HepG2 (cell line): ENCODE measurements around the gene IGFBP7. TPM values are rescaled to one million over a fixed set of nuclear protein-coding genes. Genes with fewer than 3 reads are reported as not detected.

Experiments used
- ATAC-seq: fragments of 200-7000 bp; cut with Tn5 transposase; 3 replicates; pipeline ENCODE4 v1.9.1; 2020; ENCODE audit warnings: mild to moderate bottlenecking, moderate library complexity
- BruUV-seq: library from RNA; stranded (reverse); fragments of 400-500 nt; replicated peaks from 2 replicates; lab custom pipeline; 2021; lab: Mats Ljungman, UMichigan
- CTCF ChIA-PET: fragments of 300-600 bp; formaldehyde crosslinking; extraction: SDS; loops from one replicate; lab custom pipeline; 2021; ENCODE audit warnings: low total read pairs, inconsistent platforms, low intra/inter-chr PET ratio; lab: Yijun Ruan, JAX
- POLR2A ChIA-PET: fragments of 350-600 bp; sonication (Branson Sonifier 250); formaldehyde crosslinking; loops from one replicate; lab custom pipeline; 2020; ENCODE audit warnings: antibody characterized with exemption, inconsistent platforms; lab: Yijun Ruan, JAX
- DNase-seq: peaks from one replicate; pipeline ENCODE4 v3.0.0-alpha.2; 2015; ENCODE audit warnings: low spot score
- FAIRE-seq: peaks from 3 replicates; lab custom pipeline; 2011; peaks lifted over from hg19 to GRCh38; lab: Jason Lieb, UNC
- H2AFZ ChIP-seq: one replicate; pipeline ENCODE4 v1.6.1; 2011; ENCODE audit warnings: low read length, inconsistent platforms
- H3K27ac ChIP-seq: fragments of 300-600 bp; 3 replicates; pipeline ENCODE4 v1.8.0; 2011; ENCODE audit warnings: mixed run types, mild to moderate bottlenecking, mixed read lengths, low read length, inconsistent platforms; ENCODE audit not compliant: insufficient read depth; ENCODE audit errors: extremely low read length
- H3K27me3 ChIP-seq, 2 experiments: fragments of 200-600 bp in 1 of 2; 2 replicates in 1 of 2; 3 replicates in 1 of 2; pipeline versions ENCODE4 v1.6.0 to v1.8.0; 2011; ENCODE audit warnings: low read length in 2 of 2, mild to moderate bottlenecking in 2 of 2, moderate library complexity in 2 of 2, inconsistent platforms in 1 of 2; ENCODE audit not compliant: insufficient read depth in 2 of 2, control insufficient read depth in 1 of 2
- H3K36me3 ChIP-seq, 2 experiments: fragments of 200-600 bp in 1 of 2; replicated peaks in 1 of 2; 2 replicates in 1 of 2; 3 replicates in 1 of 2; pipeline versions ENCODE4 v1.5.1 to v1.8.0; 2011; ENCODE audit warnings: low read length in 2 of 2, inconsistent platforms in 1 of 2; ENCODE audit not compliant: insufficient read depth in 2 of 2, control insufficient read depth in 1 of 2
- H3K4me1 ChIP-seq: 2 replicates; pipeline ENCODE4 v1.5.1; 2012; ENCODE audit warnings: low read length, inconsistent platforms; ENCODE audit not compliant: insufficient read depth
- H3K4me2 ChIP-seq: 2 replicates; pipeline ENCODE4 v1.6.0; 2011; ENCODE audit warnings: low read depth, low read length, inconsistent platforms
- H3K4me3 ChIP-seq, 3 experiments: fragments of 200-600 bp in 1 of 3; sonication (generic), shearing (Covaris generic) in 1 of 3; replicated peaks in 1 of 3; 2 replicates each; pipeline ENCODE4 v1.5.1; 2011 to 2016; ENCODE audit warnings: low read length in 3 of 3, inconsistent platforms in 2 of 3, low read depth in 2 of 3, mild to moderate bottlenecking in 2 of 3, control low read depth in 1 of 3, mixed read lengths in 1 of 3; ENCODE audit not compliant: insufficient read depth in 1 of 3
- H3K79me2 ChIP-seq: one replicate; pipeline ENCODE4 v1.6.1; 2011; ENCODE audit warnings: low read length, inconsistent platforms; ENCODE audit not compliant: insufficient read depth
- H3K9ac ChIP-seq: 2 replicates; pipeline ENCODE4 v1.6.0; 2011; ENCODE audit warnings: mild to moderate bottlenecking, low read depth, low read length, inconsistent platforms; ENCODE audit not compliant: insufficient read depth
- H3K9me3 ChIP-seq: 2 replicates; pipeline ENCODE4 v1.5.1; 2012; ENCODE audit warnings: mild to moderate bottlenecking, low read length
- H4K20me1 ChIP-seq: 2 replicates; pipeline ENCODE4 v1.6.0; 2011; ENCODE audit warnings: inconsistent platforms, mild to moderate bottlenecking, low read length, moderate library complexity; ENCODE audit not compliant: insufficient read depth
- DBP ChIP-seq: sonication (generic); formaldehyde crosslinking; IDR thresholded peaks from 2 replicates; pipeline ENCODE4 v1.4.0; 2020; ENCODE audit warnings: missing genetic modification reagents; ENCODE audit errors: not compliant biosample characterization
- ELF4 ChIP-seq: sonication (generic); formaldehyde crosslinking; IDR thresholded peaks from 2 replicates; pipeline ENCODE4 v1.5.0; 2020; ENCODE audit warnings: missing genetic modification reagents, mild to moderate bottlenecking, moderate library complexity, borderline replicate concordance
- HOXA7 ChIP-seq: sonication (generic); formaldehyde crosslinking; IDR thresholded peaks from 2 replicates; pipeline ENCODE4 v1.8.1; 2022; ENCODE audit warnings: mild to moderate bottlenecking, missing genetic modification reagents, moderate library complexity
- KAT8 ChIP-seq: IDR thresholded peaks from 2 replicates; pipeline ENCODE4 v1.6.1; 2016; ENCODE audit warnings: missing genetic modification reagents, missing compliant biosample characterization
- MAFG ChIP-seq: sonication (generic); formaldehyde crosslinking; IDR thresholded peaks from 2 replicates; pipeline ENCODE4 v1.5.1; 2020; ENCODE audit warnings: mild to moderate bottlenecking, missing genetic modification reagents
- MTA1 ChIP-seq: sonication (generic); formaldehyde crosslinking; IDR thresholded peaks from 2 replicates; pipeline ENCODE4 v1.4.0; 2020; ENCODE audit warnings: missing genetic modification reagents, mild to moderate bottlenecking, borderline replicate concordance
- NCOA5 ChIP-seq: sonication (generic); formaldehyde crosslinking; IDR thresholded peaks from 2 replicates; pipeline ENCODE4 v1.4.0; 2020; ENCODE audit warnings: missing genetic modification reagents
- NR1H2 ChIP-seq: sonication (generic); formaldehyde crosslinking; IDR thresholded peaks from 2 replicates; pipeline ENCODE4 v1.8.1; 2022; ENCODE audit warnings: low read depth, missing genetic modification reagents, borderline replicate concordance
- ZBTB42 ChIP-seq: sonication (generic); formaldehyde crosslinking; IDR thresholded peaks from 2 replicates; pipeline ENCODE4 v1.5.0; 2020; ENCODE audit warnings: mild to moderate bottlenecking, missing genetic modification reagents
- ZNF17 ChIP-seq: sonication (generic); formaldehyde crosslinking; IDR thresholded peaks from 2 replicates; pipeline ENCODE4 v1.5.0; 2020; ENCODE audit warnings: mild to moderate bottlenecking, missing genetic modification reagents
- ZNF33B ChIP-seq: sonication (generic); formaldehyde crosslinking; IDR thresholded peaks from 2 replicates; pipeline ENCODE4 v1.5.1; 2020; ENCODE audit warnings: mild to moderate bottlenecking, missing genetic modification reagents
- ZNF543 ChIP-seq: sonication (generic); formaldehyde crosslinking; IDR thresholded peaks from 2 replicates; pipeline ENCODE4 v1.4.0; 2020; ENCODE audit warnings: mild to moderate bottlenecking, missing genetic modification reagents
- ZNF629 ChIP-seq: sonication (generic); formaldehyde crosslinking; conservative IDR thresholded peaks from 2 replicates; pipeline ENCODE4 v1.5.0; 2020; ENCODE audit warnings: missing genetic modification reagents
- ZNF660 ChIP-seq: sonication (generic); formaldehyde crosslinking; IDR thresholded peaks from 2 replicates; pipeline ENCODE4 v1.5.1; 2020; ENCODE audit warnings: mild to moderate bottlenecking, low read depth, missing genetic modification reagents, borderline replicate concordance
- ZSCAN9 ChIP-seq: IDR thresholded peaks from 2 replicates; pipeline ENCODE4 v1.6.1; 2016; ENCODE audit warnings: borderline replicate concordance
- WGBS: methylation state at CpG from one replicate; pipeline ENCODE4 v1.1.6; 2017; ENCODE audit warnings: low lambda C conversion rate; 5-methylcytosine and 5-hydroxymethylcytosine counted together
- in situ Hi-C: cut with HindIII; loops from 2 replicates; pipeline ENCODE4 v1.10.0; 2017; ENCODE audit warnings: low pct_unique_long_range_greater_than_20kb; ENCODE audit not compliant: extremely low pct_ligation_motif_present
- intact Hi-C: fragments of 100-400 bp; cut with micrococcal nuclease; formaldehyde crosslinking; loops from one replicate; pipeline ENCODE4 v1.10.0; 2022; ENCODE audit not compliant: unreplicated experiment
- polyA plus RNA-seq, 8 experiments: library from polyadenylated mRNA; depleted of rRNA in 3 of 8; stranded (reverse) in 7 of 8; unstranded in 1 of 8; fragments of >200 nt; fragmentation: Illumina TruSeq in 4 of 8; extraction: Trizol in 4 of 8; gene quantifications; 2 replicates each; pipeline versions ENCODE4 v1.2.1 to v1.2.3, GENCODE V29; 2011 to 2016; ENCODE audit warnings: low read depth in 4 of 8, missing spikeins in 1 of 8, mixed read lengths in 1 of 8; ENCODE audit not compliant: insufficient read depth in 1 of 8
- total RNA-seq, 5 experiments: library from RNA; depleted of rRNA; stranded (reverse); fragments of >200 nt; fragmentation: Illumina TruSeq; extraction: Trizol; gene quantifications; 2 replicates each; pipeline ENCODE4 v1.2.3, GENCODE V29; 2016; ENCODE audit warnings: low read depth in 1 of 5

IGFBP7 gene
- total and polyA plus RNA-seq, 2 of the 13 experiments (the other 11 are each of a cell fraction or from before 2014, with no cell fraction given): 1.1 to 1.3 TPM

GRCh38 chr4:57084360-57084759 lies 25.8 kb downstream of the IGFBP7 start:
- Histone ChIP-seq H3K9ac (no peak overlapping the region), H4K20me1 (no peaks in the 10 kb centered on the region), H3K4me2 (no peak overlapping the region), H2AFZ (no peak overlapping the region)
- intact Hi-C loops: no loop called here
- TF ChIP-seq ELF4 (CRISPR knock-in tag) (no peak), KAT8 (CRISPR knock-in tag) (no peak), ZNF660 (CRISPR knock-in tag) (no peak), DBP (CRISPR knock-in tag) (no peak), ZBTB42 (CRISPR knock-in tag) (no peak), MAFG (no peak), HOXA7 (CRISPR knock-in tag) (no peak), ZNF33B (CRISPR knock-in tag) (no peak), ZSCAN9 (CRISPR knock-in tag) (no peak), NR1H2 (CRISPR knock-in tag) (no peak), ZNF629 (CRISPR knock-in tag) (no peak), NCOA5 (CRISPR knock-in tag) (no peak), ZNF17 (CRISPR knock-in tag) (no peak), MTA1 (CRISPR knock-in tag) (no peak), ZNF543 (CRISPR knock-in tag) (no peak)
- TF ChIP-seq, all 625 proteins: peak for 0
- no peak overlapping the region for H3K27ac ChIP-seq
- no peak overlapping the region for H3K4me3 ChIP-seq
- H3K36me3 ChIP-seq: no peaks in the 10 kb centered on the region
- CTCF ChIA-PET: no interaction called here
- in situ Hi-C loops: no loop called here
- H3K9me3 ChIP-seq: no peaks in the 10 kb centered on the region
- WGBS: 13% methylated on average over 2 of the region's 2 CpGs
- H3K27me3 ChIP-seq: no peaks in the 10 kb centered on the region
- DNase-seq (no peak), FAIRE-seq (no peak), ATAC-seq (no peak)
- POLR2A ChIA-PET: no interaction called here
- no TSS peak for BruUV-seq
- peaks cover 24% of the 10 kb centered on the region for H3K4me1 ChIP-seq
- H3K79me2 ChIP-seq: no peaks in the 10 kb centered on the region
